Measurements from ENCODE around the gene SYPL2. TPM values are rescaled to one million over a fixed set of nuclear protein-coding genes. Genes with fewer than 3 reads are reported as not detected.

Gene SYPL2
- total and polyA plus RNA-seq, 2 donors (not counting 3 experiments of a cell fraction or from before 2014, with no cell fraction given), result not detected

GRCh38 chr1:109528712-109529111 lies 62.4 kb downstream of the SYPL2 start:
- Histone ChIP-seq H3K27ac (ENCODE audit: insufficient read depth, low read depth, low read length) (no peak overlapping the region), H4K20me1 (replicated peaks; ENCODE audit: control insufficient read depth, extremely low read depth, insufficient read depth, low read length) (no peaks in the 10 kb centered on the region), H3K9me1 (replicated peaks; ENCODE audit: control insufficient read depth, extremely low read depth, insufficient read depth, low read length) (no peaks in the 10 kb centered on the region), H3K4me2 (ENCODE audit: insufficient read depth, low read length) (no peak overlapping the region), H2AFZ (ENCODE audit: low read depth, low read length) (no peak overlapping the region), H3K4me1 (ENCODE audit: control insufficient read depth, extremely low read depth, insufficient read depth, low read length) (peaks cover 4% of the 10 kb centered on the region), H3K9me3 (replicated peaks; ENCODE audit: control insufficient read depth, insufficient read depth, low read length) (no peaks in the 10 kb centered on the region), H3K27me3 (ENCODE audit: control insufficient read depth in 2 of 2, insufficient read depth in 2 of 2, low read length in 2 of 2) (peaks cover 2 to 13% of the 10 kb centered on the region in 2 experiments), H3K36me3 (ENCODE audit: control insufficient read depth in 2 of 2, extremely low read depth in 1 of 2, insufficient read depth in 2 of 2, low read length in 2 of 2) (no peaks in the 10 kb centered on the region), H3K79me2 (ENCODE audit: control insufficient read depth, insufficient read depth, low read length) (no peaks in the 10 kb centered on the region), H3K9ac (replicated peaks; ENCODE audit: extremely low read depth, insufficient read depth, low read length) (no peak overlapping the region), H3K4me3 (replicated peaks in 1 of 3; ENCODE audit: insufficient read depth in 1 of 3, low read depth in 1 of 3, low read length in 3 of 3) (no peak overlapping the region)
- POLR2A ChIA-PET, result no interaction called here
- DNase-seq (ENCODE audit: low read depth, low spot score) (no peak), FAIRE-seq (no peak)
- TF ChIP-seq GATA2 (IDR thresholded peaks at IDR 0.05; ENCODE audit: insufficient read depth, insufficient read length, low read depth, low read length), result no peak
- no TSS peak for BruUV-seq (replicated peaks)
- CTCF ChIA-PET, result interaction anchor here (18.7 kb wide), 1 partner anchor 29 kb away, joined by 955 read pairs; the partner anchor contains the start of genes AMIGO1 and CYB561D1
- dilution Hi-C loops (cut with MboI; ENCODE audit: extremely low pct_ligation_motif_present, low sequenced_read_pairs), result no loop called here
- intact Hi-C loops (cut with micrococcal nuclease), result no loop called here

GRCh38 chr1:109529881-109530456 lies 63.6 kb downstream of the SYPL2 start:
- dilution Hi-C loops (cut with MboI; ENCODE audit: extremely low pct_ligation_motif_present, low sequenced_read_pairs), result no loop called here
- H3K9me3 ChIP-seq (replicated peaks; ENCODE audit: control insufficient read depth, insufficient read depth, low read length), result no peaks in the 10 kb centered on the region
- no peak overlapping the region for H2AFZ ChIP-seq (ENCODE audit: low read depth, low read length)
- no peak overlapping the region for H3K9ac ChIP-seq (replicated peaks; ENCODE audit: extremely low read depth, insufficient read depth, low read length)
- H4K20me1 ChIP-seq (replicated peaks; ENCODE audit: control insufficient read depth, extremely low read depth, insufficient read depth, low read length), result no peaks in the 10 kb centered on the region
- no peak for FAIRE-seq
- intact Hi-C loops (cut with micrococcal nuclease), result no loop called here
- no peaks in the 10 kb centered on the region for H3K36me3 ChIP-seq (ENCODE audit: control insufficient read depth in 2 of 2, extremely low read depth in 1 of 2, insufficient read depth in 2 of 2, low read length in 2 of 2)
- no peaks in the 10 kb centered on the region for H3K9me1 ChIP-seq (replicated peaks; ENCODE audit: control insufficient read depth, extremely low read depth, insufficient read depth, low read length)
- BruUV-seq (replicated peaks), result no TSS peak
- H3K4me3 ChIP-seq (replicated peaks in 1 of 3; ENCODE audit: insufficient read depth in 1 of 3, low read depth in 1 of 3, low read length in 3 of 3), result no peak overlapping the region
- H3K4me2 ChIP-seq (ENCODE audit: insufficient read depth, low read length), result no peak overlapping the region
- no peak overlapping the region for H3K27ac ChIP-seq (ENCODE audit: insufficient read depth, low read depth, low read length)
- H3K4me1 ChIP-seq (ENCODE audit: control insufficient read depth, extremely low read depth, insufficient read depth, low read length), result peaks cover 4% of the 10 kb centered on the region
- H3K79me2 ChIP-seq (ENCODE audit: control insufficient read depth, insufficient read depth, low read length), result no peaks in the 10 kb centered on the region
- TF ChIP-seq FOS (IDR thresholded peaks at IDR 0.05; ENCODE audit: borderline replicate concordance, insufficient read depth, low read length) (no peak), JUN (IDR thresholded peaks at IDR 0.05; ENCODE audit: borderline replicate concordance, insufficient read depth, insufficient read length, low read depth) (no peak), MYC (IDR thresholded peaks at IDR 0.05; ENCODE audit: low read depth, low read length) (no peak), GATA2 (IDR thresholded peaks at IDR 0.05; ENCODE audit: insufficient read depth, insufficient read length, low read depth, low read length) (no peak), EZH2 (IDR thresholded peaks at IDR 0.05; ENCODE audit: borderline replicate concordance, low read depth, low read length, severe bottlenecking) (no peak), POLR2AphosphoS5 (IDR thresholded peaks at IDR 0.05; ENCODE audit: insufficient read depth, low read depth, low read length) (no peak), POLR2A (IDR thresholded peaks at IDR 0.05; ENCODE audit: low read depth, low read length) (no peak)
- TF ChIP-seq, protein P1, sequence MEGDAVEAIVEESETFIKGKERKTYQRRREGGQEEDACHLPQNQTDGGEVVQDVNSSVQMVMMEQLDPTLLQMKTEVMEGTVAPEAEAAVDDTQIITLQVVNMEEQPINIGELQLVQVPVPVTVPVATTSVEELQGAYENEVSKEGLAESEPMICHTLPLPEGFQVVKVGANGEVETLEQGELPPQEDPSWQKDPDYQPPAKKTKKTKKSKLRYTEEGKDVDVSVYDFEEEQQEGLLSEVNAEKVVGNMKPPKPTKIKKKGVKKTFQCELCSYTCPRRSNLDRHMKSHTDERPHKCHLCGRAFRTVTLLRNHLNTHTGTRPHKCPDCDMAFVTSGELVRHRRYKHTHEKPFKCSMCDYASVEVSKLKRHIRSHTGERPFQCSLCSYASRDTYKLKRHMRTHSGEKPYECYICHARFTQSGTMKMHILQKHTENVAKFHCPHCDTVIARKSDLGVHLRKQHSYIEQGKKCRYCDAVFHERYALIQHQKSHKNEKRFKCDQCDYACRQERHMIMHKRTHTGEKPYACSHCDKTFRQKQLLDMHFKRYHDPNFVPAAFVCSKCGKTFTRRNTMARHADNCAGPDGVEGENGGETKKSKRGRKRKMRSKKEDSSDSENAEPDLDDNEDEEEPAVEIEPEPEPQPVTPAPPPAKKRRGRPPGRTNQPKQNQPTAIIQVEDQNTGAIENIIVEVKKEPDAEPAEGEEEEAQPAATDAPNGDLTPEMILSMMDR (IDR thresholded peaks at IDR 0.05; ENCODE audit: extremely low read depth in 1 of 2, insufficient read depth in 1 of 2, low read depth in 1 of 2, low read length in 2 of 2), result no peak
- TF ChIP-seq, protein P2, sequence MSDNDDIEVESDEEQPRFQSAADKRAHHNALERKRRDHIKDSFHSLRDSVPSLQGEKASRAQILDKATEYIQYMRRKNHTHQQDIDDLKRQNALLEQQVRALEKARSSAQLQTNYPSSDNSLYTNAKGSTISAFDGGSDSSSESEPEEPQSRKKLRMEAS (IDR thresholded peaks at IDR 0.05; ENCODE audit: insufficient read depth, insufficient read length), result no peak
- ChIA-PET CTCF (interaction anchor here (0.7 to 18.7 kb wide), 9 partner anchors 8 to 455 kb away, joined by 3 to 955 read pairs (median 4); partner anchors contain the start of genes AHCYL1, AMIGO1 and CYB561D1), POLR2A (no interaction called here)
- DNase-seq (ENCODE audit: low read depth, low spot score), result no peak
- peaks cover 2 to 10% of the 10 kb centered on the region in 2 experiments for H3K27me3 ChIP-seq (ENCODE audit: control insufficient read depth in 2 of 2, insufficient read depth in 2 of 2, low read length in 2 of 2)
